ENCODE results near the gene EPB41.

GRCh38 chr1:29096231-29096886 lies 182.0 kb downstream of the EPB41 start:
- TF ChIP-seq EGR1 (IDR thresholded peaks at IDR 0.05; ENCODE audit: low read depth in 2 of 2) (no peak), GABPA (IDR thresholded peaks at IDR 0.05 in 1 of 2, conservative IDR thresholded peaks at IDR 0.05 in 1 of 2) (no peak), JUND (IDR thresholded peaks at IDR 0.05) (no peak), FOXA1 (IDR thresholded peaks at IDR 0.05) (no peak), RAD21 (IDR thresholded peaks at IDR 0.05) (no peak), TAF1 (conservative IDR thresholded peaks at IDR 0.05) (no peak)
- TF ChIP-seq, protein P1, sequence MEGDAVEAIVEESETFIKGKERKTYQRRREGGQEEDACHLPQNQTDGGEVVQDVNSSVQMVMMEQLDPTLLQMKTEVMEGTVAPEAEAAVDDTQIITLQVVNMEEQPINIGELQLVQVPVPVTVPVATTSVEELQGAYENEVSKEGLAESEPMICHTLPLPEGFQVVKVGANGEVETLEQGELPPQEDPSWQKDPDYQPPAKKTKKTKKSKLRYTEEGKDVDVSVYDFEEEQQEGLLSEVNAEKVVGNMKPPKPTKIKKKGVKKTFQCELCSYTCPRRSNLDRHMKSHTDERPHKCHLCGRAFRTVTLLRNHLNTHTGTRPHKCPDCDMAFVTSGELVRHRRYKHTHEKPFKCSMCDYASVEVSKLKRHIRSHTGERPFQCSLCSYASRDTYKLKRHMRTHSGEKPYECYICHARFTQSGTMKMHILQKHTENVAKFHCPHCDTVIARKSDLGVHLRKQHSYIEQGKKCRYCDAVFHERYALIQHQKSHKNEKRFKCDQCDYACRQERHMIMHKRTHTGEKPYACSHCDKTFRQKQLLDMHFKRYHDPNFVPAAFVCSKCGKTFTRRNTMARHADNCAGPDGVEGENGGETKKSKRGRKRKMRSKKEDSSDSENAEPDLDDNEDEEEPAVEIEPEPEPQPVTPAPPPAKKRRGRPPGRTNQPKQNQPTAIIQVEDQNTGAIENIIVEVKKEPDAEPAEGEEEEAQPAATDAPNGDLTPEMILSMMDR (IDR thresholded peaks at IDR 0.05; ENCODE audit: low read depth, low read length, missing input control) = no peak
- TF ChIP-seq, protein P2, sequence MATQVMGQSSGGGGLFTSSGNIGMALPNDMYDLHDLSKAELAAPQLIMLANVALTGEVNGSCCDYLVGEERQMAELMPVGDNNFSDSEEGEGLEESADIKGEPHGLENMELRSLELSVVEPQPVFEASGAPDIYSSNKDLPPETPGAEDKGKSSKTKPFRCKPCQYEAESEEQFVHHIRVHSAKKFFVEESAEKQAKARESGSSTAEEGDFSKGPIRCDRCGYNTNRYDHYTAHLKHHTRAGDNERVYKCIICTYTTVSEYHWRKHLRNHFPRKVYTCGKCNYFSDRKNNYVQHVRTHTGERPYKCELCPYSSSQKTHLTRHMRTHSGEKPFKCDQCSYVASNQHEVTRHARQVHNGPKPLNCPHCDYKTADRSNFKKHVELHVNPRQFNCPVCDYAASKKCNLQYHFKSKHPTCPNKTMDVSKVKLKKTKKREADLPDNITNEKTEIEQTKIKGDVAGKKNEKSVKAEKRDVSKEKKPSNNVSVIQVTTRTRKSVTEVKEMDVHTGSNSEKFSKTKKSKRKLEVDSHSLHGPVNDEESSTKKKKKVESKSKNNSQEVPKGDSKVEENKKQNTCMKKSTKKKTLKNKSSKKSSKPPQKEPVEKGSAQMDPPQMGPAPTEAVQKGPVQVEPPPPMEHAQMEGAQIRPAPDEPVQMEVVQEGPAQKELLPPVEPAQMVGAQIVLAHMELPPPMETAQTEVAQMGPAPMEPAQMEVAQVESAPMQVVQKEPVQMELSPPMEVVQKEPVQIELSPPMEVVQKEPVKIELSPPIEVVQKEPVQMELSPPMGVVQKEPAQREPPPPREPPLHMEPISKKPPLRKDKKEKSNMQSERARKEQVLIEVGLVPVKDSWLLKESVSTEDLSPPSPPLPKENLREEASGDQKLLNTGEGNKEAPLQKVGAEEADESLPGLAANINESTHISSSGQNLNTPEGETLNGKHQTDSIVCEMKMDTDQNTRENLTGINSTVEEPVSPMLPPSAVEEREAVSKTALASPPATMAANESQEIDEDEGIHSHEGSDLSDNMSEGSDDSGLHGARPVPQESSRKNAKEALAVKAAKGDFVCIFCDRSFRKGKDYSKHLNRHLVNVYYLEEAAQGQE (IDR thresholded peaks at IDR 0.05) = no peak

Data from liver (tissue), 3 donors.